HG03432 (cell line): ENCODE results near the gene TNFAIP8L2.
"Not testable (repeated sequence)": the region's sequence is repeated elsewhere in the genome, so short reads cannot be mapped to it uniquely, and the experiment has no call there.

Experiments
- ATAC-seq: cut with Tn5 transposase; IDR thresholded peaks from one replicate; pipeline ENCODE4 v1.9.1; 2021; ENCODE audit warnings: mild to moderate bottlenecking, moderate library complexity; ENCODE audit not compliant: unreplicated experiment

The TNFAIP8L2 gene

DNA sequence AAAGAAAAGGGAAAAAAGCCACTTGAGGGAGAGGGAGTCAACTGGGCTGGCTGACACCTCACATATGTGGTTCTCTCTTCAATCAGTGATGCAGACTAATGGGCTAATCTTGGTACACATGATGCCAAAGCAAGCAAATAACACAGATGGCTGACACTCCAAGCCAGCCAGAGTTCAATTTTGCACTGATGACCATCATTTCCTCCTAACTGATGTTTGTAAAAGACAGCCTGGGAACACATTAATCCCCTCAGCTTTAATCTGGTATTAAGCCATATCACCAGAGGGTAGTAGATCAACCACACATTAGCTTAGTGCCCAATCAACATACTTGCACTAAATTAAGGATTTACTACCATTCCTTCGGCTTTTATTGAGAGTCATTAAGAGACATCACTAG, 30.8 kb downstream of the TNFAIP8L2 start:
- ATAC-seq: no peak

GRCh38 chr1:151188667-151189066, 32.2 kb downstream of the TNFAIP8L2 start:
- ATAC-seq: not testable (repeated sequence)

- peak; percentile 89 for ATAC-seq
These were observed 33.4 kb downstream of the TNFAIP8L2 start, which contains the start of gene VPS72 for GRCh38 chr1:151189637-151190445. Gene VPS72, minus strand, starts transcription at chr1:151190197. Its CDS starts 76 bp downstream, at chr1:151190121.

DNA sequence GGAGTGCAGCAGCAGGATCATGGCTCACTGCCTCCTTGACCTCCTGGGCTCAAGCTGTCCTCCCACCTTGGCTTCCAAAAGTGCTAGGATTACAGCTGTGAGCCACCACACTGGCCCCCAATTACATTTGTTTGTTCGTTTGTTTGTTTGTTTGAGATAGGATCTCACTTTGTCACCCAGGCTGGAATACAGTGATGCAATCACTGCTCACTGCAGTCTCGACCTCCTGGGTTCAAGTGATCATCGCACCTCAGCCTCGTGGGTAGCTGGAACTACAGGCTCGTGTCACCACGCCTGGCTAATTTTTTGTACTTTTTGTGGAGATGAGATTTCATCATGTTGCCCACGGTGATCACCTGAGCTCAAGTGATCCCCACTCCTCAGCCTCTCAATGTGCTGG, 35.6 kb downstream of the TNFAIP8L2 start:
- no peak for ATAC-seq

- ATAC-seq: no peak
These were observed 36.9 kb downstream of the TNFAIP8L2 start for GRCh38 chr1:151193304-151193703.

GRCh38 chr1:151193856-151194255, 37.4 kb downstream of the TNFAIP8L2 start:
- no peak for ATAC-seq

DNA sequence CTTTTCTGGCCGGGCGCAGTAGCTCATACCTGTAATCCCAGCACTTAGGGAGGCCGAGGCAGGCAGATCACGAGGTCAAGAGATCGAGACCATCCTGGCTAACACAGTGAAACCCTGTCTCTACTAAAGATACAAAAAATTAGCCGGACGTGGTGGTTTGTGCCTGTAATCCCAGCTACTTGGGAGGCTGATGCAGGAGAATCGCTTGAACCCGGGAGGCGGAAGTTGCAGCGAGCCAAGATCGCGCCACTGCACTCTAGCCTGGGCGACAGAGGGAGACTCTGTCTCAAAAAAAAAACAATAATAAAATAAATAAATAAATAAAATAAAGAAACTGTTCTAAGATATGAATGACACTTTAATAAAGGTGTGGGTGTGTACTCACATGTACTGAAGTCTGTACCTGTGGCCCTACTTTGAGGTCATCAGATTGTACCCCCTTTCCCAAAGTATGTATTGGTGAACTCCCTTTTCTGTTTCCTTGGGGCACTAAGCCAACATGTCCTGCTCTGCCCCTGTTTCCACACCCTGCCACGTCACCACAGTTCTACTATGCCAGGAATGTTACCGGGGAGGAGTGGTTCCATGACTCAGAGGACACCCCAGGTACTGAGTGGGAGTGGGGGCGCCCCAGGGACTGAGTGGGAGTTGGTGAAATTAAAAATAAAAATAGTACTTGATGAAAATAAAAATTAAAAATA, 38.6 kb downstream of the TNFAIP8L2 start:
- ATAC-seq: not testable (repeated sequence)

- no peak for ATAC-seq
These were observed 39.9 kb downstream of the TNFAIP8L2 start for GRCh38 chr1:151196292-151196800.

GRCh38 chr1:151197863-151198253, 41.4 kb downstream of the TNFAIP8L2 start:
- no peak for ATAC-seq

DNA sequence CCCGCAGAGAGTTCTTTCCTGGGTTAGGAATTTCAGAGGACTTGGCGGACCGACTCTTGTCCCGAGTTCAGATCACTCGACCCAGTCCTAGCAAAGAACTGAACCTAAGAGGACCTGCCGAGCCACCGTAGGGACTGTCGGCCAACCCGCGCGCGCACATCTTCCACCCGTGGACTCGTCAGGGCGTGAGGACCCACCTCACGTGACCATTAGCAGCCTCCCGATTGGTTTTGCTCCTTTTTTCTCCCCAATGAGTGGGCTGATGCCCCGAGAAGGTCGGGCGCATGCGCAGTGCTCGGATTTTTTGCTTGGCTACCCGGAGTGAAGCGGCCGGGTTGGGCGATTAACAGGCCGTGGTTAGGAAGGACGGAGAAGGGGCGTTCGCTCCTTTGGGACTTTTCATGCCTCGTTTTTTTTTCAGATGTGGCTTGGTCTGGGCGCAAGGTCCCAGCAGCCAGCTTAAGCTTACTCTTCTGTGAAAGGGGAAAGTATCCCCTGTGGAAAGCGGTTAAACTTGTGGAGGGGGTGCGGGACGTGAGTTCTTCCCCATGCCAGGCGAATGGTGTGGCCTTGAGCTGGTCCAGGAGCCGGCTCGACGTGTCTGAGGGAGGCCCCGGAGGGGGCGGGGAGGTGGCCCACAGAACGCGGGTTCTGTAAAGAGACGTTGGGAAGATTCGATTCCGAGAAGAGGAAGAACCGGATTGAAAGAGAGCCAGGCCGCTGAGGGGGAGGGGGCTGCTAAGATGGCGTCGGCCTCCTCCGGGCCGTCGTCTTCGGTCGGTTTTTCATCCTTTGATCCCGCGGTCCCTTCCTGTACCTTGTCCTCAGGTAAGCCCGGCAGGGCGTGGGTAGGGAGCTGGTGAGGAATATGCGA, 42.0 kb downstream of the TNFAIP8L2 start, which contains the start of gene PIP5K1A:
PIP5K1A (plus strand) TSS at position 299 of the 874 bp plus-strand sequence; CDS start at position 744, 445 bp downstream.
- peak; percentile 81 for ATAC-seq

DNA sequence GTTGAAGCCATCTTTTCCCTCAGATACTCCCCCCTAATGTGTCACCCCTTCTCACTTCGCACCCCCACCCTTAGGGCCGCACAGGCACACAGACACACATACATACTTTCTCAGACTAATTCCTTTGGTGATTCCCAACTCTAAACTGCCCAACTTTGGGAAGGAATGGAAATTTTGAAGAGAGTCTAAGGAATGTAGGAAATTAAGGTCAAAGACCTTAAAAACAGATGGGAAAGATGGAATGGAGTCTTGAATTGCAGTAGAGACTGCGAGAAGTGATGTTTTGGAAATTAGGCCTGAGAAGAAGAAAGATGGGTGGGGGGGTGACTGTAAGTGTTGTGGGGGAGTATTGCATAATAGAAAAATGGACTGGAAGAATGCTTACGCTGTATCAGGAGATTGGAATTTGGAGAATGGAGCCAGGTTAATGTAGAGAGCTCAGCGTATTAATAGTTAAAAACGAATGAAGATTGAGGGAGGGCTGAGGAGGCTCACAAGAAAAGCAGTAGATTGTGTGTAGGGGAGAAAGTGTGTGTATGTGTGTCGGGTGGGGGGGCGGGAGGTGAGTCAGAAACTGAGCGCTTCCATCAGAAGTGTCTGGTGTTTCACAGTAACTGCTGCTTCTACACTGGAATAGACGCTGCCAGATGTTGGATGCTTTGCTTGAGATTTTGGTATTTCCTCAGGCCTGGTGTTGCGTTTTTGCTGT, 43.6 kb downstream of the TNFAIP8L2 start:
- ATAC-seq: no peak

GRCh38 chr1:151205381-151205965, 49.0 kb downstream of the TNFAIP8L2 start:
- ATAC-seq: not testable (repeated sequence)
